Ovary (tissue), 3 donors: Measurements from ENCODE around the gene SEMA3C.

Source experiments
- EP300 ChIP-seq: sonication (generic); formaldehyde crosslinking; IDR thresholded peaks from one replicate; pipeline ENCODE4 v1.6.1; 2017; ENCODE audit warnings: antibody characterized with exemption
- POLR2A ChIP-seq: fragments of 450-650 bp; IDR thresholded peaks from one replicate; pipeline ENCODE4 v1.6.1; 2017; ENCODE audit warnings: antibody characterized with exemption, mild to moderate bottlenecking, moderate library complexity
- TF ChIP-seq, protein P1 (sequence below), 3 donors: fragments of 450-650 bp in 2 of 3; fragments of 200-600 bp in 1 of 3; IDR thresholded peaks; one replicate each; pipeline versions ENCODE4 v1.5.1 to v1.8.0; 2016 to 2022; ENCODE audit warnings: antibody characterized with exemption in 3 of 3, mild to moderate bottlenecking in 1 of 3
- donor health status: DM: no; HTN: no; CAD: no.

GRCh38 chr7:80842022-80842790 is 76.6 kb downstream of the SEMA3C start:
- TF ChIP-seq, protein P1, sequence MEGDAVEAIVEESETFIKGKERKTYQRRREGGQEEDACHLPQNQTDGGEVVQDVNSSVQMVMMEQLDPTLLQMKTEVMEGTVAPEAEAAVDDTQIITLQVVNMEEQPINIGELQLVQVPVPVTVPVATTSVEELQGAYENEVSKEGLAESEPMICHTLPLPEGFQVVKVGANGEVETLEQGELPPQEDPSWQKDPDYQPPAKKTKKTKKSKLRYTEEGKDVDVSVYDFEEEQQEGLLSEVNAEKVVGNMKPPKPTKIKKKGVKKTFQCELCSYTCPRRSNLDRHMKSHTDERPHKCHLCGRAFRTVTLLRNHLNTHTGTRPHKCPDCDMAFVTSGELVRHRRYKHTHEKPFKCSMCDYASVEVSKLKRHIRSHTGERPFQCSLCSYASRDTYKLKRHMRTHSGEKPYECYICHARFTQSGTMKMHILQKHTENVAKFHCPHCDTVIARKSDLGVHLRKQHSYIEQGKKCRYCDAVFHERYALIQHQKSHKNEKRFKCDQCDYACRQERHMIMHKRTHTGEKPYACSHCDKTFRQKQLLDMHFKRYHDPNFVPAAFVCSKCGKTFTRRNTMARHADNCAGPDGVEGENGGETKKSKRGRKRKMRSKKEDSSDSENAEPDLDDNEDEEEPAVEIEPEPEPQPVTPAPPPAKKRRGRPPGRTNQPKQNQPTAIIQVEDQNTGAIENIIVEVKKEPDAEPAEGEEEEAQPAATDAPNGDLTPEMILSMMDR (IDR thresholded peaks at IDR 0.05) = no peak
- no peak for TF ChIP-seq POLR2A
- TF ChIP-seq EP300 = no peak
